HG03432 (cell line): Measurements from ENCODE around the gene CLUH.
A peak's percentile ranks its signal among the peaks of the same experiment; 100 is the strongest.

ENCODE experiments used
- ATAC-seq: cut with Tn5 transposase; IDR thresholded peaks from one replicate; pipeline ENCODE4 v1.9.1; 2021; ENCODE audit warnings: mild to moderate bottlenecking, moderate library complexity; ENCODE audit not compliant: unreplicated experiment

The CLUH gene

GRCh38 chr17:2711608-2712299 lies at the start of gene CLUH:
Gene CLUH, minus strand, starts transcription at chr17:2711764. Its CDS starts 103 bp downstream, at chr17:2711661.
- ATAC-seq = peak; percentile 74

- no peak for ATAC-seq
These were observed 47.3 kb upstream of the CLUH start for GRCh38 chr17:2758870-2759269.

GRCh38 chr17:2755891-2756724 lies 44.5 kb upstream of the CLUH start:
- no peak for ATAC-seq

- no peak for ATAC-seq
These were observed 39.9 kb upstream of the CLUH start for GRCh38 chr17:2751491-2751890.

GRCh38 chr17:2750721-2751120 lies 39.2 kb upstream of the CLUH start:
- no peak for ATAC-seq

- ATAC-seq = no peak
These were observed 38.2 kb upstream of the CLUH start for GRCh38 chr17:2749784-2750181.

- ATAC-seq = no peak
These were observed 37.7 kb upstream of the CLUH start, which contains the start of gene CCDC92B for GRCh38 chr17:2749058-2749783. Gene CCDC92B, minus strand, starts transcription at chr17:2749652. Its CDS starts 14,507 bp downstream, at chr17:2735145.

GRCh38 chr17:2745317-2746037 lies 33.9 kb upstream of the CLUH start:
- no peak for ATAC-seq

GRCh38 chr17:2737693-2738092 lies 26.1 kb upstream of the CLUH start:
- ATAC-seq = no peak

GRCh38 chr17:2736956-2737355 lies 25.4 kb upstream of the CLUH start:
- no peak for ATAC-seq

GRCh38 chr17:2735896-2736295 lies 24.3 kb upstream of the CLUH start:
- no peak for ATAC-seq

- ATAC-seq = no peak
These were observed 23.4 kb upstream of the CLUH start for GRCh38 chr17:2734939-2735338.

GRCh38 chr17:2731807-2732206 lies 20.2 kb upstream of the CLUH start:
- no peak for ATAC-seq

- ATAC-seq = no peak
These were observed 19.3 kb upstream of the CLUH start for GRCh38 chr17:2730764-2731353.

- ATAC-seq = no peak
These were observed 13.2 kb upstream of the CLUH start for GRCh38 chr17:2724784-2725164.

GRCh38 chr17:2723997-2724783 lies 12.6 kb upstream of the CLUH start:
- ATAC-seq = no peak

- ATAC-seq = no peak
These were observed 12.0 kb upstream of the CLUH start for GRCh38 chr17:2723505-2723996.

GRCh38 chr17:2722611-2723010 lies 11.0 kb upstream of the CLUH start:
- no peak for ATAC-seq

GRCh38 chr17:2721603-2722002 lies 10.0 kb upstream of the CLUH start:
- no peak for ATAC-seq

- no peak for ATAC-seq
These were observed 8.3 kb upstream of the CLUH start for GRCh38 chr17:2719861-2720260.
